ENCODE results near the gene CELF6. TPM values are rescaled to one million over a fixed set of nuclear protein-coding genes. Genes with fewer than 3 reads are reported as not detected.

CELF6 gene
- total RNA-seq, 3 donors from 2014 or later (not counting 1 experiment from before 2014, with no cell fraction given), result 2.6 to 3.2 (median 2.8) TPM

DNA sequence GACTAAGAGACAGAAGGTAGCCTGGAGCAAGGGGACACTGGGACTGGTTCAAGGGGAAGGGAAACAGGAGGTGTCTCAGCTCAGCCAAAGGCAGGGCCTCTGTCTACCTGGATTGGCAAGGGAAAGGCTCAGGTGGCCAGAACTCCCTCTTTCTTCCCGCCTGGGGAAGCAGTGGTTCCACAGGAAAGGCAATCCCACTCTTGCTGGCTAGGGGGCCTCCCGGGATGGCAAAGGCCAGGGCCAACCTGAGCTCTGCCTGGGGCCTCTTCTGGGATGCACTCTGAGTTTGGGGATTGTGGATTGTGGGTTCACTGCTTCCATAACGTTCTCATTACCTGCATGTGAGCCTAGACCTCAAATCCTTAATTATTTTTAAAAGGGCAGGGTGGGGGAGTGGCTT is 34.6 kb downstream of the CELF6 start:
- no peak overlapping the region for H3K4me3 ChIP-seq (ENCODE audit: low read length)
- no peaks in the 10 kb centered on the region for H3K9me3 ChIP-seq (ENCODE audit: control insufficient read depth, insufficient read depth, low read length)
- H3K27me3 Mint-ChIP-seq (ENCODE audit: low read depth in 2 of 2), result no peaks in the 10 kb centered on the region
- H3K27ac ChIP-seq (ENCODE audit: low read length), result no peak overlapping the region
- no peak overlapping the region for H3K4me3 Mint-ChIP-seq
- H3K27me3 ChIP-seq (ENCODE audit: control insufficient read depth, insufficient read depth, low read length), result no peaks in the 10 kb centered on the region
- no peaks in the 10 kb centered on the region for H3K9me3 Mint-ChIP-seq
- H3K4me1 Mint-ChIP-seq, result no peaks in the 10 kb centered on the region
- H3K36me3 ChIP-seq (ENCODE audit: control insufficient read depth, insufficient read depth, low read length), result no peaks in the 10 kb centered on the region
- no peak for ATAC-seq
- no peaks in the 10 kb centered on the region for H3K36me3 Mint-ChIP-seq
- H3K4me1 ChIP-seq (ENCODE audit: control insufficient read depth, insufficient read depth, low read length), result no peaks in the 10 kb centered on the region
- no peak for DNase-seq
- TF ChIP-seq CTCF (IDR thresholded peaks at IDR 0.05), result no peak
- no peak overlapping the region for H3K27ac Mint-ChIP-seq
- intact Hi-C loops (cut with micrococcal nuclease), result no loop called here
- WGBS (ENCODE audit: insufficient coverage), result 63% methylated on average over 2 of the region's 3 CpGs

DNA sequence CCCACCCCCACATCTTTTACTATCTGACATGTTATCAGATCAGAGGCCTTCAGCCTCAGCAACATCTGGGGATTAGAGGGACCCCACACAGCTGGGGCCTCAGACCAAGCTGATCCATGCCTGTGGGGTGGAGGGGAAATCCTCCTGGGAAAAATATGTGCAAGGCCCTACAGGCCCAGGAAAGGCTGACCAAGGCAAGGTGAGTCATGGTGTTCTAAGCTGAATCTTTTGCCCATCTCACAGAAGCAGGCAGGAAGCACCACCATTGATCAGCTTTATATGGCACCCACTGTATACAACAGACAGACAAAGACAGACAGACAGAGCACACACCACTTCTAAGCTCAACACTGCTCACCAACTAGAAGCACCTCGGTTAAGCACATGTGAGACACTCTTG is 35.2 kb downstream of the CELF6 start:
- no peak for TF ChIP-seq CTCF (IDR thresholded peaks at IDR 0.05)
- no peak overlapping the region for H3K4me3 Mint-ChIP-seq
- H3K4me3 ChIP-seq (ENCODE audit: low read length), result no peak overlapping the region
- DNase-seq (no peak), ATAC-seq (no peak)
- no peak overlapping the region for H3K27ac Mint-ChIP-seq
- H3K4me1 Mint-ChIP-seq, result no peaks in the 10 kb centered on the region
- H3K27me3 Mint-ChIP-seq (ENCODE audit: low read depth in 2 of 2), result no peaks in the 10 kb centered on the region
- no CpG with 5 or more reads among the region's 1 CpG for WGBS (ENCODE audit: insufficient coverage)
- no peaks in the 10 kb centered on the region for H3K27me3 ChIP-seq (ENCODE audit: control insufficient read depth, insufficient read depth, low read length)
- H3K27ac ChIP-seq (ENCODE audit: low read length), result no peak overlapping the region
- no peaks in the 10 kb centered on the region for H3K4me1 ChIP-seq (ENCODE audit: control insufficient read depth, insufficient read depth, low read length)
- H3K9me3 Mint-ChIP-seq, result no peaks in the 10 kb centered on the region
- intact Hi-C loops (cut with micrococcal nuclease), result no loop called here
- H3K9me3 ChIP-seq (ENCODE audit: control insufficient read depth, insufficient read depth, low read length), result no peaks in the 10 kb centered on the region
- H3K36me3 Mint-ChIP-seq, result no peaks in the 10 kb centered on the region
- no peaks in the 10 kb centered on the region for H3K36me3 ChIP-seq (ENCODE audit: control insufficient read depth, insufficient read depth, low read length)

- intact Hi-C loops (cut with micrococcal nuclease), result no loop called here
- H3K27ac Mint-ChIP-seq, result no peak overlapping the region
- DNase-seq (no peak), ATAC-seq (no peak)
- H3K36me3 ChIP-seq (ENCODE audit: control insufficient read depth, insufficient read depth, low read length), result no peaks in the 10 kb centered on the region
- H3K9me3 ChIP-seq (ENCODE audit: control insufficient read depth, insufficient read depth, low read length), result no peaks in the 10 kb centered on the region
- no peaks in the 10 kb centered on the region for H3K4me1 Mint-ChIP-seq
- no peaks in the 10 kb centered on the region for H3K4me1 ChIP-seq (ENCODE audit: control insufficient read depth, insufficient read depth, low read length)
- TF ChIP-seq CTCF (IDR thresholded peaks at IDR 0.05), result no peak
- no peaks in the 10 kb centered on the region for H3K27me3 ChIP-seq (ENCODE audit: control insufficient read depth, insufficient read depth, low read length)
- H3K9me3 Mint-ChIP-seq, result no peaks in the 10 kb centered on the region
- 87% methylated on average over 3 of the region's 3 CpGs for WGBS (ENCODE audit: insufficient coverage)
- H3K4me3 ChIP-seq (ENCODE audit: low read length), result no peak overlapping the region
- no peaks in the 10 kb centered on the region for H3K36me3 Mint-ChIP-seq
- no peak overlapping the region for H3K4me3 Mint-ChIP-seq
- H3K27ac ChIP-seq (ENCODE audit: low read length), result no peak overlapping the region
- no peaks in the 10 kb centered on the region for H3K27me3 Mint-ChIP-seq (ENCODE audit: low read depth in 2 of 2)
These were observed 38.2 kb downstream of the CELF6 start for GRCh38 chr15:72281713-72282112.

- H3K27me3 Mint-ChIP-seq (ENCODE audit: low read depth in 2 of 2), result no peaks in the 10 kb centered on the region
- H3K4me3 Mint-ChIP-seq, result no peak overlapping the region
These were observed 39.2 kb downstream of the CELF6 start for GRCh38 chr15:72280751-72281150.

More at GRCh38 chr15:72280751-72281150, 39.2 kb downstream of the CELF6 start:
- ATAC-seq, result no peak
- Histone ChIP-seq H3K27me3 (ENCODE audit: control insufficient read depth, insufficient read depth, low read length) (no peaks in the 10 kb centered on the region), H3K36me3 (ENCODE audit: control insufficient read depth, insufficient read depth, low read length) (no peaks in the 10 kb centered on the region), H3K4me3 (ENCODE audit: low read length) (no peak overlapping the region), H3K27ac (ENCODE audit: low read length) (no peak overlapping the region), H3K9me3 (ENCODE audit: control insufficient read depth, insufficient read depth, low read length) (no peaks in the 10 kb centered on the region), H3K4me1 (ENCODE audit: control insufficient read depth, insufficient read depth, low read length) (no peaks in the 10 kb centered on the region)
- 98% methylated on average over 2 of the region's 2 CpGs for WGBS (ENCODE audit: insufficient coverage)
- Mint-ChIP-seq H3K36me3 (no peaks in the 10 kb centered on the region), H3K27ac (no peak overlapping the region), H3K9me3 (no peaks in the 10 kb centered on the region), H3K4me1 (no peaks in the 10 kb centered on the region)
- intact Hi-C loops (cut with micrococcal nuclease), result no loop called here
- no peak for TF ChIP-seq CTCF (IDR thresholded peaks at IDR 0.05)
- DNase-seq, result no peak
